ENCODE measurements around the gene LRRC38.

Gene LRRC38

DNA sequence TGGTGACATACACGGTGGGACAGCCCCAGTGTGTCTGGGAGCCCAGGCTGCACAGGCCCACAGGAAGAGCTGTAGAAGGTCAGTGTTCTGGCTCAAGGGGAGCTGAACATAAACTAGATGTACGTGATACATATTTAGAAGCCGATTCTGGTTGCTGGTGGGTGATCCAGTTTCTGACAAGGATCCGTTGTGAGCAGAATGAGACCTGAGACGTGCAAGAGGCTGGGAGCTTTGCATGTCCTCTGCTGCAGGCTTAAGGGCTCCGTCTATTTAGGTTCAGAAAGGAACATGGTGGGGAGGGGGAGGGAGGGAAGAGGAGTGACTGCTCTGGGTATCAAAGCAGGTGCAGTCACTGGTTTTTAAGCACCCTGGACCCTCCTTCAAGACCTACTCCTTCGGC lies 18.6 kb downstream of the LRRC38 start:
- no peak overlapping the region for H2AK5ac ChIP-seq (ENCODE audit: low read depth, low read length)
- H4K8ac ChIP-seq (ENCODE audit: low read depth, low read length): no peak overlapping the region
- H3K4ac ChIP-seq (ENCODE audit: low read length): no peak overlapping the region
- H2AFZ ChIP-seq (ENCODE audit: low read length): no peak overlapping the region
- H2BK15ac ChIP-seq (ENCODE audit: low read length): no peak overlapping the region
- peaks cover 0 to 21% (median 0%) of the 10 kb centered on the region in 3 experiments for H3K27me3 ChIP-seq (ENCODE audit: control insufficient read depth in 3 of 3, insufficient read depth in 3 of 3, low read depth in 1 of 3, low read length in 3 of 3)
- no peak overlapping the region for H3K9ac ChIP-seq (ENCODE audit: low read depth, low read length, poor library complexity)
- no peak for DNase-seq (ENCODE audit: low spot score)
- no peaks in the 10 kb centered on the region for H3K9me3 ChIP-seq (replicated peaks in 1 of 2; ENCODE audit: control insufficient read depth in 2 of 2, insufficient read depth in 1 of 2, low read depth in 1 of 2, low read length in 2 of 2)
- no peaks in the 10 kb centered on the region for H3K36me3 ChIP-seq (replicated peaks in 1 of 2; ENCODE audit: control insufficient read depth in 2 of 2, insufficient read depth in 2 of 2, low read length in 2 of 2)
- no peaks in the 10 kb centered on the region for H3K79me1 ChIP-seq (ENCODE audit: low read depth, low read length)
- no peak overlapping the region for H3K4me2 ChIP-seq (ENCODE audit: insufficient read depth, low read length, poor library complexity, severe bottlenecking)
- H2BK120ac ChIP-seq (ENCODE audit: low read depth, low read length): no peak overlapping the region
- H3K18ac ChIP-seq (ENCODE audit: low read length): no peak overlapping the region
- no peak overlapping the region for H3K23ac ChIP-seq (ENCODE audit: low read depth, low read length, poor library complexity)
- peaks cover 0 to 4% of the 10 kb centered on the region in 2 donors for H3K4me1 ChIP-seq (ENCODE audit: control insufficient read depth in 2 of 2, insufficient read depth in 1 of 2, low read depth in 1 of 2, low read length in 2 of 2)
- no peak overlapping the region for H3K4me3 ChIP-seq (ENCODE audit: low read length in 2 of 2)
- no CpG with 5 or more reads among the region's 7 CpGs for WGBS, 2 donors (ENCODE audit: extremely low coverage in 2 of 2, insufficient read length in 2 of 2, insufficient replicate concordance in 1 of 2)
- no peak overlapping the region for H2BK5ac ChIP-seq (ENCODE audit: low read length)
- no peak overlapping the region for H3K14ac ChIP-seq (ENCODE audit: low read length)
- no peak overlapping the region for H4K91ac ChIP-seq (ENCODE audit: low read depth, low read length, poor library complexity)
- H2BK12ac ChIP-seq (ENCODE audit: low read length): no peak overlapping the region
- no peak overlapping the region for H3K27ac ChIP-seq (replicated peaks; ENCODE audit: low read length)

DNA sequence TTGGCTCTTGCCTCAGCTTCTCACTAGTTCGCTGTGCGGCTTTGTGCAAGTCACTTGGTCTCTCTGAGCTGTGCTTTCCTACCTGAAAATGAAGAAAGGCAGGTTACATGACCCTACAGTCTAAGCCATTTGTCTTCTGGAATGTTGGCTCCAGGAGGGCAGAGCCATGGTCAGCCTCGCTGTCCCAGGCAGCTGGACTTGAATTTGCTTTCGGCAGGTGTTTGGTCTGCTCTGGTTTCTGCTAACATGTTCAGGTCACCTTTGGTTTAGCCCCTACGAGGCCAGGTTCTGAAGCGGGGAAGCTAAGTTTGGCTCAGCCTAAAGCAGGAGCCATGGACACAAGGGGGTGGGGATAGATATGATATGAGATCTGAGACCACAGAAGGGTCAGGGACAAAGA lies 19.1 kb downstream of the LRRC38 start:
- H3K23ac ChIP-seq (ENCODE audit: low read depth, low read length, poor library complexity): no peak overlapping the region
- no peak overlapping the region for H3K9ac ChIP-seq (ENCODE audit: low read depth, low read length, poor library complexity)
- H3K27ac ChIP-seq (replicated peaks; ENCODE audit: low read length): no peak overlapping the region
- no peaks in the 10 kb centered on the region for H3K36me3 ChIP-seq (replicated peaks in 1 of 2; ENCODE audit: control insufficient read depth in 2 of 2, insufficient read depth in 2 of 2, low read length in 2 of 2)
- H2BK12ac ChIP-seq (ENCODE audit: low read length): no peak overlapping the region
- H3K14ac ChIP-seq (ENCODE audit: low read length): no peak overlapping the region
- no peaks in the 10 kb centered on the region for H3K9me3 ChIP-seq (replicated peaks in 1 of 2; ENCODE audit: control insufficient read depth in 2 of 2, insufficient read depth in 1 of 2, low read depth in 1 of 2, low read length in 2 of 2)
- H3K18ac ChIP-seq (ENCODE audit: low read length): no peak overlapping the region
- H3K27me3 ChIP-seq (ENCODE audit: control insufficient read depth in 3 of 3, insufficient read depth in 3 of 3, low read depth in 1 of 3, low read length in 3 of 3): peaks cover 0 to 20% (median 0%) of the 10 kb centered on the region in 3 experiments
- no peak overlapping the region for H3K4ac ChIP-seq (ENCODE audit: low read length)
- H2BK5ac ChIP-seq (ENCODE audit: low read length): no peak overlapping the region
- H3K79me1 ChIP-seq (ENCODE audit: low read depth, low read length): no peaks in the 10 kb centered on the region
- H2AFZ ChIP-seq (ENCODE audit: low read length): no peak overlapping the region
- no peak for DNase-seq (ENCODE audit: low spot score)
- H2AK5ac ChIP-seq (ENCODE audit: low read depth, low read length): no peak overlapping the region
- WGBS, 2 donors (ENCODE audit: extremely low coverage in 2 of 2, insufficient read length in 2 of 2, insufficient replicate concordance in 1 of 2): no CpG with 5 or more reads among the region's 6 CpGs
- H3K4me3 ChIP-seq (ENCODE audit: low read length in 2 of 2): no peak overlapping the region
- H4K8ac ChIP-seq (ENCODE audit: low read depth, low read length): no peak overlapping the region
- H4K91ac ChIP-seq (ENCODE audit: low read depth, low read length, poor library complexity): no peak overlapping the region
- no peak overlapping the region for H2BK120ac ChIP-seq (ENCODE audit: low read depth, low read length)
- H2BK15ac ChIP-seq (ENCODE audit: low read length): no peak overlapping the region
- H3K4me1 ChIP-seq (ENCODE audit: control insufficient read depth in 2 of 2, insufficient read depth in 1 of 2, low read depth in 1 of 2, low read length in 2 of 2): peaks cover 0 to 4% of the 10 kb centered on the region in 2 donors
- H3K4me2 ChIP-seq (ENCODE audit: insufficient read depth, low read length, poor library complexity, severe bottlenecking): no peak overlapping the region

DNA sequence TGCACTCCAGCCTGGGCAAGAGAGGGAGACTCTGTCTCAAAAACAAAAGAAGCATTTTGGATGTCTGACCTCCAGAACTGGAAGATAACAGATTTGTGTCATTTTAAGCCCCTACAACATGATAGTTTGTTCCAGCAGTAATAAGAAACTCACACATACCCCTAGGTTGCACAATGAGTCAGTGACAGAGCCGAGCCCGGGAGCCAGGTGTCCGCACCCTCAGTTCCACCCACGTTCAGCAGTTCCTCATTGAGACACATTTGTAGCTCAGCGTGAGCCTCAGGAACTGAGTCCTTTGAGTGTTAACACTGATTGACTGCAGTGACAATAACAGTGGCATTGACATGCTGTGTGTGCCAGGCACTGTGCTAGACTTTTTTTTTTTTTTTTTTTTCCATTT lies 19.8 kb downstream of the LRRC38 start:
- Histone ChIP-seq H4K8ac (ENCODE audit: low read depth, low read length) (no peak overlapping the region), H2BK12ac (ENCODE audit: low read length) (no peak overlapping the region)

DNA sequence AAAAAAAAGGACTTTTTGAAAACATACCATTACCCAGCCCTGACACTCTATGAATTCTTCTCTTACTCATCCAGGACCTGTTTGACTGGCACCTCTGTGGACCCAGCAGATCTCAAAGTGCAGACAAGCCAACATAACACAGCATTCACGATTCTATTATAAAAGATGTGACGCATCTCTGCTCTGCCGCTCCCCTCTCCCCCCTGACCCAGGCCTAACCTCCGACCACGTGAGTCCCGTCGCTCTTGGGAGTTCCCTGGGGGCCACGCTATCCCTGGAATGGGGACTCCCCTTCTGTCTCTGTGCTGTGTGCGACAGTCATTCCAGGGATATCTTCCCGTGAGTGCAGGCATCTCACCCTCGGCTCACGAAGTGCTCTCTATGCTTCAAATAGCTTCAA lies 21.1 kb downstream of the LRRC38 start:
- H2AFZ ChIP-seq (ENCODE audit: low read length): no peak overlapping the region
- no peak overlapping the region for H2BK5ac ChIP-seq (ENCODE audit: low read length)
- H3K36me3 ChIP-seq (replicated peaks in 1 of 2; ENCODE audit: control insufficient read depth in 2 of 2, insufficient read depth in 2 of 2, low read length in 2 of 2): no peaks in the 10 kb centered on the region
- H3K27me3 ChIP-seq (ENCODE audit: control insufficient read depth in 3 of 3, insufficient read depth in 3 of 3, low read depth in 1 of 3, low read length in 3 of 3): peaks cover 0 to 20% (median 0%) of the 10 kb centered on the region in 3 experiments
- H3K9ac ChIP-seq (ENCODE audit: low read depth, low read length, poor library complexity): no peak overlapping the region
- no peaks in the 10 kb centered on the region for H3K9me3 ChIP-seq (replicated peaks in 1 of 2; ENCODE audit: control insufficient read depth in 2 of 2, insufficient read depth in 1 of 2, low read depth in 1 of 2, low read length in 2 of 2)
- H4K91ac ChIP-seq (ENCODE audit: low read depth, low read length, poor library complexity): no peak overlapping the region
- H3K23ac ChIP-seq (ENCODE audit: low read depth, low read length, poor library complexity): no peak overlapping the region
- no peak overlapping the region for H2AK5ac ChIP-seq (ENCODE audit: low read depth, low read length)
- no peak overlapping the region for H3K4ac ChIP-seq (ENCODE audit: low read length)
- no peaks in the 10 kb centered on the region for H3K4me1 ChIP-seq (ENCODE audit: control insufficient read depth in 2 of 2, insufficient read depth in 1 of 2, low read depth in 1 of 2, low read length in 2 of 2)
- no peaks in the 10 kb centered on the region for H3K79me1 ChIP-seq (ENCODE audit: low read depth, low read length)
- no peak overlapping the region for H2BK120ac ChIP-seq (ENCODE audit: low read depth, low read length)
- H2BK15ac ChIP-seq (ENCODE audit: low read length): no peak overlapping the region
- H3K18ac ChIP-seq (ENCODE audit: low read length): peak overlapping the region; percentile 78
- H2BK12ac ChIP-seq (ENCODE audit: low read length): no peak overlapping the region
- WGBS, 2 donors (ENCODE audit: extremely low coverage in 2 of 2, insufficient read length in 2 of 2, insufficient replicate concordance in 1 of 2): no CpG with 5 or more reads among the region's 12 CpGs
- H3K4me2 ChIP-seq (ENCODE audit: insufficient read depth, low read length, poor library complexity, severe bottlenecking): no peak overlapping the region
- H3K4me3 ChIP-seq (ENCODE audit: low read length in 2 of 2): no peak overlapping the region
- no peak overlapping the region for H3K27ac ChIP-seq (replicated peaks; ENCODE audit: low read length)
- H3K14ac ChIP-seq (ENCODE audit: low read length): no peak overlapping the region
- H4K8ac ChIP-seq (ENCODE audit: low read depth, low read length): no peak overlapping the region
- DNase-seq (ENCODE audit: low spot score): no peak

More for the DNA sequence above, 19.8 kb downstream of the LRRC38 start:
- no peak overlapping the region for H3K23ac ChIP-seq (ENCODE audit: low read depth, low read length, poor library complexity)
- WGBS, 2 donors (ENCODE audit: extremely low coverage in 2 of 2, insufficient read length in 2 of 2, insufficient replicate concordance in 1 of 2): no CpG with 5 or more reads among the region's 5 CpGs
- no peaks in the 10 kb centered on the region for H3K36me3 ChIP-seq (replicated peaks in 1 of 2; ENCODE audit: control insufficient read depth in 2 of 2, insufficient read depth in 2 of 2, low read length in 2 of 2)
- DNase-seq (ENCODE audit: low spot score): no peak
- peaks cover 0 to 17% (median 0%) of the 10 kb centered on the region in 3 experiments for H3K27me3 ChIP-seq (ENCODE audit: control insufficient read depth in 3 of 3, insufficient read depth in 3 of 3, low read depth in 1 of 3, low read length in 3 of 3)
- H3K4me2 ChIP-seq (ENCODE audit: insufficient read depth, low read length, poor library complexity, severe bottlenecking): no peak overlapping the region
- no peak overlapping the region for H2BK120ac ChIP-seq (ENCODE audit: low read depth, low read length)
- H3K14ac ChIP-seq (ENCODE audit: low read length): no peak overlapping the region
- no peaks in the 10 kb centered on the region for H3K4me1 ChIP-seq (ENCODE audit: control insufficient read depth in 2 of 2, insufficient read depth in 1 of 2, low read depth in 1 of 2, low read length in 2 of 2)
- no peak overlapping the region for H3K27ac ChIP-seq (replicated peaks; ENCODE audit: low read length)
- no peak overlapping the region for H2AFZ ChIP-seq (ENCODE audit: low read length)
- no peak overlapping the region for H4K91ac ChIP-seq (ENCODE audit: low read depth, low read length, poor library complexity)
- no peak overlapping the region for H3K4me3 ChIP-seq (ENCODE audit: low read length in 2 of 2)
- H3K79me1 ChIP-seq (ENCODE audit: low read depth, low read length): no peaks in the 10 kb centered on the region
- H3K9me3 ChIP-seq (replicated peaks in 1 of 2; ENCODE audit: control insufficient read depth in 2 of 2, insufficient read depth in 1 of 2, low read depth in 1 of 2, low read length in 2 of 2): no peaks in the 10 kb centered on the region
- H2BK15ac ChIP-seq (ENCODE audit: low read length): no peak overlapping the region
- no peak overlapping the region for H2BK5ac ChIP-seq (ENCODE audit: low read length)
- no peak overlapping the region for H3K9ac ChIP-seq (ENCODE audit: low read depth, low read length, poor library complexity)
- H3K4ac ChIP-seq (ENCODE audit: low read length): no peak overlapping the region
- no peak overlapping the region for H2AK5ac ChIP-seq (ENCODE audit: low read depth, low read length)
- H3K18ac ChIP-seq (ENCODE audit: low read length): no peak overlapping the region
